Measurements from ENCODE around the gene MGAT4A. TPM values are rescaled to one million over a fixed set of nuclear protein-coding genes. Genes with fewer than 3 reads are reported as not detected.

Gene MGAT4A
- total and polyA plus RNA-seq, 2 of the 13 experiments (the other 11 are each of a cell fraction or from before 2014, with no cell fraction given), result 47.2 to 90.9 TPM

DNA sequence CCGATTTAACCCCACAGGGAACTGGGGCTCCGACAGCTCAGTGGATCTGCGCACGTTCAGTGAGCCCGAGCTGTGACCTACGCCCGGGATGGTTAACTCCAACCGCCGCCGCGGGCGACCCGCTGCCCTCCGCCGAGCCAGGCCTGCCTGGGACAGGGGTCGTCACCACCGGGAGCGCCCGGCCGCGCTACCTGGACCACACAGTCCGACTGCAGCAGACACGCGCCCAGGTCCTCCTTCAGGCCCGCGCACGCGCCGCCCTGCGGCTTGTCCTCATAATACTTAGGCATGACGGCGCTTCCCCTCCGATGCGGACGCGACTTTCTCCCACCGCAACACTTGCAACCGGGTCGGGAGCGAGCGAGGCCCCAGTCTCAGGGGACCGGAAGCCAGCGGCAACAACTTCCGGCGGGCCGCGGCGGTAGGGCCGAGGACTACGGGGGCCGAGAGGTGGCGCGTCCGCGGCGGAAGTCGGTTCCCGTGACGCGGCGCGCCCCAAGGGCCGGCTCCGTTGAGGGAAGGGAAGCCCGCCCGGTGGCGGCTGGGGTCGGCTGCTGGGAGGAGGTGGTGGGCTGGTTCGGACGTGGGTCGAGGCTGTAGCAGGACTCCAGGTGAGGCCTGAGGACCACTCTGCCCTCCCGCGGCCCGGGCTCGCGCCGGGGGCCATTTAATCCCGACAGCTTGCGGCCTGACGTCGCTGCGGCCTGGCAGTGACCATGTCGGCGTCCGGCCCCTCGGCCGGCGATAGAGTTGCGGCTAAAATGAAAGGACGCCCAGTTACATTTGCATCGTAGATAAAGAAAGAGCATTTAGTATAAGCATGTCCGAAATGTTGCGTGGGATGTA is 122.6 kb downstream of the MGAT4A start, which contains the start of the genes COA5 and UNC50 (continued):
- TF ChIP-seq, protein P1, sequence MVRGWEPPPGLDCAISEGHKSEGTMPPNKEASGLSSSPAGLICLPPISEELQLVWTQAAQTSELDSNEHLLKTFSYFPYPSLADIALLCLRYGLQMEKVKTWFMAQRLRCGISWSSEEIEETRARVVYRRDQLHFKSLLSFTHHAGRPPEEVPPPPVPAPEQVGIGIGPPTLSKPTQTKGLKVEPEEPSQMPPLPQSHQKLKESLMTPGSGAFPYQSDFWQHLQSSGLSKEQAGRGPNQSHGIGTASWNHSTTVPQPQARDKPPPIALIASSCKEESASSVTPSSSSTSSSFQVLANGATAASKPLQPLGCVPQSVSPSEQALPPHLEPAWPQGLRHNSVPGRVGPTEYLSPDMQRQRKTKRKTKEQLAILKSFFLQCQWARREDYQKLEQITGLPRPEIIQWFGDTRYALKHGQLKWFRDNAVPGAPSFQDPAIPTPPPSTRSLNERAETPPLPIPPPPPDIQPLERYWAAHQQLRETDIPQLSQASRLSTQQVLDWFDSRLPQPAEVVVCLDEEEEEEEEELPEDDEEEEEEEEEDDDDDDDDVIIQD (CRISPR knock-in tag; IDR thresholded peaks at IDR 0.05; ENCODE audit: low read depth), result peak; percentile 47; the same call in 1 of the 2 replicates
- peak; percentile 59; the same call in 1 of the 2 replicates for TF ChIP-seq JUND (CRISPR knock-in tag; IDR thresholded peaks at IDR 0.05)
- TF ChIP-seq ZC3H13 (CRISPR knock-in tag; IDR thresholded peaks at IDR 0.05), result peak; percentile 98
- no peak for TF ChIP-seq SAFB2 (CRISPR knock-in tag; IDR thresholded peaks at IDR 0.05; ENCODE audit: borderline replicate concordance, low read depth)
- TF ChIP-seq, protein P2, sequence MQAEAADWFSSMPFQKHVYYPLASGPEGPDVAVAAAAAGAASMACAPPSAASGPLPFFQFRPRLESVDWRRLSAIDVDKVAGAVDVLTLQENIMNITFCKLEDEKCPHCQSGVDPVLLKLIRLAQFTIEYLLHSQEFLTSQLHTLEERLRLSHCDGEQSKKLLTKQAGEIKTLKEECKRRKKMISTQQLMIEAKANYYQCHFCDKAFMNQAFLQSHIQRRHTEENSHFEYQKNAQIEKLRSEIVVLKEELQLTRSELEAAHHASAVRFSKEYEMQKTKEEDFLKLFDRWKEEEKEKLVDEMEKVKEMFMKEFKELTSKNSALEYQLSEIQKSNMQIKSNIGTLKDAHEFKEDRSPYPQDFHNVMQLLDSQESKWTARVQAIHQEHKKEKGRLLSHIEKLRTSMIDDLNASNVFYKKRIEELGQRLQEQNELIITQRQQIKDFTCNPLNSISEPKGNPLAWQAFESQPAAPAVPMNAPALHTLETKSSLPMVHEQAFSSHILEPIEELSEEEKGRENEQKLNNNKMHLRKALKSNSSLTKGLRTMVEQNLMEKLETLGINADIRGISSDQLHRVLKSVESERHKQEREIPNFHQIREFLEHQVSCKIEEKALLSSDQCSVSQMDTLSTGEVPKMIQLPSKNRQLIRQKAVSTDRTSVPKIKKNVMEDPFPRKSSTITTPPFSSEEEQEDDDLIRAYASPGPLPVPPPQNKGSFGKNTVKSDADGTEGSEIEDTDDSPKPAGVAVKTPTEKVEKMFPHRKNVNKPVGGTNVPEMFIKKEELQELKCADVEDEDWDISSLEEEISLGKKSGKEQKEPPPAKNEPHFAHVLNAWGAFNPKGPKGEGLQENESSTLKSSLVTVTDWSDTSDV (CRISPR knock-in tag; IDR thresholded peaks at IDR 0.05), result peak; percentile 99
- peak; percentile 96 for TF ChIP-seq ZNF230 (CRISPR knock-in tag; IDR thresholded peaks at IDR 0.05)
- TF ChIP-seq, protein P3, sequence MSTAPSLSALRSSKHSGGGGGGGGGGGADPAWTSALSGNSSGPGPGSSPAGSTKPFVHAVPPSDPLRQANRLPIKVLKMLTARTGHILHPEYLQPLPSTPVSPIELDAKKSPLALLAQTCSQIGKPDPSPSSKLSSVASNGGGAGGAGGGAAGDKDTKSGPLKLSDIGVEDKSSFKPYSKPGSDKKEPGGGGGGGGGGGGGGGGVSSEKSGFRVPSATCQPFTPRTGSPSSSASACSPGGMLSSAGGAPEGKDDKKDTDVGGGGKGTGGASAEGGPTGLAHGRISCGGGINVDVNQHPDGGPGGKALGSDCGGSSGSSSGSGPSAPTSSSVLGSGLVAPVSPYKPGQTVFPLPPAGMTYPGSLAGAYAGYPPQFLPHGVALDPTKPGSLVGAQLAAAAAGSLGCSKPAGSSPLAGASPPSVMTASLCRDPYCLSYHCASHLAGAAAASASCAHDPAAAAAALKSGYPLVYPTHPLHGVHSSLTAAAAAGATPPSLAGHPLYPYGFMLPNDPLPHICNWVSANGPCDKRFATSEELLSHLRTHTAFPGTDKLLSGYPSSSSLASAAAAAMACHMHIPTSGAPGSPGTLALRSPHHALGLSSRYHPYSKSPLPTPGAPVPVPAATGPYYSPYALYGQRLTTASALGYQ (CRISPR knock-in tag; IDR thresholded peaks at IDR 0.05), result peak; percentile 90; the same call in 1 of the 2 replicates
- TF ChIP-seq, protein P4, sequence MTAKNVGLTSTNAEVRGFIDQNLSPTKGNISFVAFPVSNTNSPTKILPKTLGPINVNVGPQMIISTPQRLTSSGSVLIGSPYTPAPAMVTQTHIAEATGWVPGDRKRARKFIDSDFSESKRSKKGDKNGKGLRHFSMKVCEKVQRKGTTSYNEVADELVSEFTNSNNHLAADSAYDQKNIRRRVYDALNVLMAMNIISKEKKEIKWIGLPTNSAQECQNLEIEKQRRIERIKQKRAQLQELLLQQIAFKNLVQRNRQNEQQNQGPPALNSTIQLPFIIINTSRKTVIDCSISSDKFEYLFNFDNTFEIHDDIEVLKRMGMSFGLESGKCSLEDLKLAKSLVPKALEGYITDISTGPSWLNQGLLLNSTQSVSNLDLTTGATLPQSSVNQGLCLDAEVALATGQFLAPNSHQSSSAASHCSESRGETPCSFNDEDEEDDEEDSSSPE (CRISPR knock-in tag; IDR thresholded peaks at IDR 0.05), result peak; percentile 70
- TF ChIP-seq, protein P5, sequence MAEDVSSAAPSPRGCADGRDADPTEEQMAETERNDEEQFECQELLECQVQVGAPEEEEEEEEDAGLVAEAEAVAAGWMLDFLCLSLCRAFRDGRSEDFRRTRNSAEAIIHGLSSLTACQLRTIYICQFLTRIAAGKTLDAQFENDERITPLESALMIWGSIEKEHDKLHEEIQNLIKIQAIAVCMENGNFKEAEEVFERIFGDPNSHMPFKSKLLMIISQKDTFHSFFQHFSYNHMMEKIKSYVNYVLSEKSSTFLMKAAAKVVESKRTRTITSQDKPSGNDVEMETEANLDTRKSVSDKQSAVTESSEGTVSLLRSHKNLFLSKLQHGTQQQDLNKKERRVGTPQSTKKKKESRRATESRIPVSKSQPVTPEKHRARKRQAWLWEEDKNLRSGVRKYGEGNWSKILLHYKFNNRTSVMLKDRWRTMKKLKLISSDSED (CRISPR knock-in tag; IDR thresholded peaks at IDR 0.05), result peak; percentile 77
- TF ChIP-seq SALL2 (CRISPR knock-in tag; IDR thresholded peaks at IDR 0.05), result peak; percentile 89
- peak; percentile 80 for TF ChIP-seq SMAD3 (CRISPR knock-in tag; IDR thresholded peaks at IDR 0.05)
- no peak for TF ChIP-seq NBN (conservative IDR thresholded peaks at IDR 0.05)
- TF ChIP-seq RFX1 (IDR thresholded peaks at IDR 0.05), result no peak
- peak; percentile 100 for TF ChIP-seq PHF8 (CRISPR knock-in tag; IDR thresholded peaks at IDR 0.05)
- 0 out of 2 replicates have a peak, but pooled peaks have one; percentile 47 for TF ChIP-seq KLF13 (CRISPR knock-in tag; IDR thresholded peaks at IDR 0.05)
- TF ChIP-seq, protein P6, sequence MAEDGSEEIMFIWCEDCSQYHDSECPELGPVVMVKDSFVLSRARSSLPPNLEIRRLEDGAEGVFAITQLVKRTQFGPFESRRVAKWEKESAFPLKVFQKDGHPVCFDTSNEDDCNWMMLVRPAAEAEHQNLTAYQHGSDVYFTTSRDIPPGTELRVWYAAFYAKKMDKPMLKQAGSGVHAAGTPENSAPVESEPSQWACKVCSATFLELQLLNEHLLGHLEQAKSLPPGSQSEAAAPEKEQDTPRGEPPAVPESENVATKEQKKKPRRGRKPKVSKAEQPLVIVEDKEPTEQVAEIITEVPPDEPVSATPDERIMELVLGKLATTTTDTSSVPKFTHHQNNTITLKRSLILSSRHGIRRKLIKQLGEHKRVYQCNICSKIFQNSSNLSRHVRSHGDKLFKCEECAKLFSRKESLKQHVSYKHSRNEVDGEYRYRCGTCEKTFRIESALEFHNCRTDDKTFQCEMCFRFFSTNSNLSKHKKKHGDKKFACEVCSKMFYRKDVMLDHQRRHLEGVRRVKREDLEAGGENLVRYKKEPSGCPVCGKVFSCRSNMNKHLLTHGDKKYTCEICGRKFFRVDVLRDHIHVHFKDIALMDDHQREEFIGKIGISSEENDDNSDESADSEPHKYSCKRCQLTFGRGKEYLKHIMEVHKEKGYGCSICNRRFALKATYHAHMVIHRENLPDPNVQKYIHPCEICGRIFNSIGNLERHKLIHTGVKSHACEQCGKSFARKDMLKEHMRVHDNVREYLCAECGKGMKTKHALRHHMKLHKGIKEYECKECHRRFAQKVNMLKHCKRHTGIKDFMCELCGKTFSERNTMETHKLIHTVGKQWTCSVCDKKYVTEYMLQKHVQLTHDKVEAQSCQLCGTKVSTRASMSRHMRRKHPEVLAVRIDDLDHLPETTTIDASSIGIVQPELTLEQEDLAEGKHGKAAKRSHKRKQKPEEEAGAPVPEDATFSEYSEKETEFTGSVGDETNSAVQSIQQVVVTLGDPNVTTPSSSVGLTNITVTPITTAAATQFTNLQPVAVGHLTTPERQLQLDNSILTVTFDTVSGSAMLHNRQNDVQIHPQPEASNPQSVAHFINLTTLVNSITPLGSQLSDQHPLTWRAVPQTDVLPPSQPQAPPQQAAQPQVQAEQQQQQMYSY (CRISPR knock-in tag; IDR thresholded peaks at IDR 0.05), result no peak
